ENCODE measurements around the gene LAPTM5. TPM values are rescaled to one million over a fixed set of nuclear protein-coding genes. Genes with fewer than 3 reads are reported as not detected.

Gene LAPTM5
- total RNA-seq, 1 experiment from 2014 or later = 1.5 TPM

DNA sequence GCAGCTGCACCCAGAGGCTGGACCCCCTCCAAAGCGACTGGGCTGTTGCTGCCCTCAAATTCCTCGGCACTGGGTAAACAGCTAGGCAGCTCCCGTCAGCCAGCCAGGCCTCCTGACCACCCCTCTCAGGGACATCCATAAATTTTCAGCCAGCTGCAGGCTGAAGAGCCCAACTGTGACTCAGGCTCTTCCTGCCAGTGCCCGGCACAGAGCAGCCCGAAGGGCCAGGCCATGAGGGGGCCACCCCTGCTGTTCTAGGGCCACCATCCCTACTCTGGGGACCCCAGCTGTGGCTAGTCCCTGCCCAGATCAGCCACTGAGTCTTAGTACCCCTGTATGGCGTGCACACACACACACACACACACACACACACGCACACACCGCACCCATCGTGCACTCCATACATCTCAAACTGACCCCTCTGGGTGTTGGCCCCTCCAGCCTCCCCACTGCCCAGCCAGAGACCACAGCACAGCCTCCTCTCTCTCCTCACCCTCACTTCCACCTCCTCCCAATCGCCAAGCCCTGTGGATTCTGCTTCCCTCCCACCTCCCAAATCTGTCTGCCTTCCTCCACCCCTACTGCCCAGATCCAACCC is 6.2 kb upstream of the LAPTM5 start:
- BruUV-seq (replicated peaks) = no TSS peak
- POLR2A ChIA-PET = no interaction called here
- H4K20me1 ChIP-seq (ENCODE audit: insufficient read depth) = no peaks in the 10 kb centered on the region
- no peak for TF ChIP-seq EZH2phosphoT487 (IDR thresholded peaks at IDR 0.05; ENCODE audit: borderline replicate concordance)
- TF ChIP-seq, protein P1, sequence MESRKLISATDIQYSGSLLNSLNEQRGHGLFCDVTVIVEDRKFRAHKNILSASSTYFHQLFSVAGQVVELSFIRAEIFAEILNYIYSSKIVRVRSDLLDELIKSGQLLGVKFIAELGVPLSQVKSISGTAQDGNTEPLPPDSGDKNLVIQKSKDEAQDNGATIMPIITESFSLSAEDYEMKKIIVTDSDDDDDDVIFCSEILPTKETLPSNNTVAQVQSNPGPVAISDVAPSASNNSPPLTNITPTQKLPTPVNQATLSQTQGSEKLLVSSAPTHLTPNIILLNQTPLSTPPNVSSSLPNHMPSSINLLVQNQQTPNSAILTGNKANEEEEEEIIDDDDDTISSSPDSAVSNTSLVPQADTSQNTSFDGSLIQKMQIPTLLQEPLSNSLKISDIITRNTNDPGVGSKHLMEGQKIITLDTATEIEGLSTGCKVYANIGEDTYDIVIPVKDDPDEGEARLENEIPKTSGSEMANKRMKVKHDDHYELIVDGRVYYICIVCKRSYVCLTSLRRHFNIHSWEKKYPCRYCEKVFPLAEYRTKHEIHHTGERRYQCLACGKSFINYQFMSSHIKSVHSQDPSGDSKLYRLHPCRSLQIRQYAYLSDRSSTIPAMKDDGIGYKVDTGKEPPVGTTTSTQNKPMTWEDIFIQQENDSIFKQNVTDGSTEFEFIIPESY (IDR thresholded peaks at IDR 0.05; ENCODE audit: extremely low read depth, insufficient replicate concordance, low read length) = no peak
- TF ChIP-seq RAD21 (IDR thresholded peaks at IDR 0.05; ENCODE audit: low read depth) = no peak
- no peak for TF ChIP-seq POLR2A (IDR thresholded peaks at IDR 0.05; ENCODE audit: borderline replicate concordance, extremely low read depth, insufficient read depth, insufficient read length)
- TF ChIP-seq JUND (IDR thresholded peaks at IDR 0.05) = no peak
- TF ChIP-seq TCF7L2 (IDR thresholded peaks at IDR 0.05; ENCODE audit: borderline replicate concordance, extremely low read depth, insufficient read depth, insufficient read length) = no peak
- TF ChIP-seq EGR1 (IDR thresholded peaks at IDR 0.05; ENCODE audit: low read depth) = no peak
- TF ChIP-seq ZFX (IDR thresholded peaks at IDR 0.05) = no peak
- TF ChIP-seq SIN3A (IDR thresholded peaks at IDR 0.05; ENCODE audit: low read depth) = no peak
- TF ChIP-seq EZH2 (IDR thresholded peaks at IDR 0.05) = no peak
- H3K4me3 ChIP-seq (replicated peaks in 1 of 2; ENCODE audit: low read depth in 1 of 2, low read length in 2 of 2) = no peak overlapping the region
- H3K9ac ChIP-seq (ENCODE audit: low read length) = no peak overlapping the region
- CTCF ChIA-PET = no interaction called here
- peaks cover 0 to 15% of the 10 kb centered on the region in 2 experiments; a peak in 2 of 4 replicates for H3K4me1 ChIP-seq (ENCODE audit: control insufficient read depth in 1 of 2, insufficient read depth in 2 of 2, low read length in 2 of 2)
- no peaks in the 10 kb centered on the region for H3K27me3 ChIP-seq (ENCODE audit: insufficient read depth, low read length)
- H2AFZ ChIP-seq (ENCODE audit: low read depth, low read length, poor library complexity, severe bottlenecking) = no peak overlapping the region
- DNase-seq (ENCODE audit: low read depth, low spot score) (no peak), ATAC-seq (no peak)
- H3K36me3 ChIP-seq (ENCODE audit: control insufficient read depth in 1 of 2, insufficient read depth in 2 of 2, low read length in 2 of 2) = no peaks in the 10 kb centered on the region
- H3K79me2 ChIP-seq (ENCODE audit: insufficient read depth, low read length) = no peaks in the 10 kb centered on the region
- H3K9me2 ChIP-seq (ENCODE audit: insufficient read depth) = no peaks in the 10 kb centered on the region
- RAD21 ChIA-PET (ENCODE audit: low non-redundant PET in 1 of 2, low total read pairs in 2 of 2, uncharacterized antibody in 2 of 2, unreplicated experiment in 2 of 2) = no interaction called here
- intact Hi-C loops (cut with micrococcal nuclease) = no loop called here
- no peaks in the 10 kb centered on the region for H3K9me3 ChIP-seq (ENCODE audit: control insufficient read depth in 1 of 2, insufficient read depth in 1 of 2, low read depth in 1 of 2, low read length in 2 of 2)
- no peak overlapping the region for H3K4me2 ChIP-seq (ENCODE audit: low read length)
- no peak overlapping the region for H3K27ac ChIP-seq (ENCODE audit: low read depth, low read length)

Data from HCT116 (cell line).